ENCODE data around the gene KRT1.
"Not testable (repeated sequence)": the region's sequence is repeated elsewhere in the genome, so short reads cannot be mapped to it uniquely, and the experiment has no call there.

Gene KRT1

DNA sequence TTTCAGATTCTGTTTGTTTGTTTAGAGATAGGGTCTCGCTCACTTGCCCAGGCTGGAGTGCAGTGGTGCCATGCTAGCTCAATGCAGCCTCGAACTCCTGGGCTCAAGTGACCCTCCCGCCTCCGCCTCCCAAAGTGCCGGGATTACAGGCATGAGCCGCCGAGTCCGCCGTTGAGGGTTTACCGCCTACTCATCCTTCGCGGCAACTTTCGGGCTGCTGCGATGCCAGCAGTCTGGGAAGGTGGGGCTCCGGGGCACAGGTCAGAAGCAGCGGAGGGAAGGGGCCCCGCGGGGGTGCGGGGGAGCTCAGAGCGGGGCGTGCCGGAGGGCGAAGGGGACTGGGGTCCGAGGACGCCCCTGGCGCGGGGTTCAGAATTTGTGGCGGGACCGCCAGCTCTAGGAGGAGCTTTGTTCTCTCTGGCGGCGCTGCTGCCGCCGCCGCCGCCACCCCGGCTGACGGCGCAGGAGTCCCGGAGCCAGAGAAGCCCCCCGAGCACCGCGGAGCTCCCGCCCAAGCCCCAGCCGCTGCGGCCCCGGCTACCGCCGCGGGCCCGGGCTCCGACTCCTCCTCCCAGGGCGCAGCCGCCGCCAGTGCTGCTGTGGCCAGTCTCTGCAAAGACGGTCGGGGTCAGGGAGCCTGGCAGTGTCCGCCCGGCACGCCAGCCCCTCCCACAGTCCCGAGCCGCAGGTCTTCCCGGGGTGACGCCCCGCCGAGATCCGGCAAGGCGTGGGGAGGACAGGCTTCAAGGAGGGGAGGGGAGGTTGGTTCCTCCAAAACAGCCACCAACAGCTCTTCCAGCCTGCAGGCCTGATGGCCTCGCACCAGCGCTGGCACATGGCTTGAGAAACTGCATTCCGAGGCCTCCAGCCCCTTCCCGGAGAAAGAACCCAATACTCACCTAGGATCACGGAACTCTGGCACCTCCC lies 34.0 kb upstream of the KRT1 start:
- peaks cover 57% of the 10 kb centered on the region for H3K27me3 ChIP-seq (ENCODE audit: insufficient read depth, low read length)
- H3K4me3 ChIP-seq (ENCODE audit: low read length): peak overlapping the region; percentile 62; the same call in 1 of the 2 replicates
- H3K9ac ChIP-seq (ENCODE audit: low read depth, low read length): peak overlapping the region; percentile 58; the same call in 1 of the 2 replicates
- no peaks in the 10 kb centered on the region for H3K36me3 ChIP-seq (ENCODE audit: insufficient read depth, low read depth, low read length)
- no peaks in the 10 kb centered on the region for H3K9me3 ChIP-seq (ENCODE audit: insufficient read depth, low read depth, low read length)
- no peaks in the 10 kb centered on the region for H3K4me1 ChIP-seq (ENCODE audit: insufficient read depth, low read length)
- no peak overlapping the region for H3K27ac ChIP-seq (ENCODE audit: low read length)

DNA sequence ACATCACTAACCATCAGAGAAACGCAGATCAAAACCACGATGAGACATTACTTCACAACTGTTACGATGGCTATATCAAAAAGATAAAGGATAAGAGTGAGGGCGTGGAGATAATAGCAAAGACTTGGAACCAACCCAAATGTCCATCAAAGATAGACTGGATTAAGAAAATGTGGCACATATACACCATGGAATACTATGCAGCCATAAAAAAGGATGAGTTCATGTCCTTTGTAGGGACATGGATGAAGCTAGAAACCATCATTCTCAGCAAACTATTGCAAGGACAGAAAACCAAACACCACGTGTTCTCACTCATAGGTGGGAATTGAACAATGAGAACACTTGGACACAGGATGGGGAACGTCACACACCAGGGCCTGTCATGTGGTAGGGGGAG lies 31.9 kb upstream of the KRT1 start:
- H3K36me3 ChIP-seq (ENCODE audit: insufficient read depth, low read depth, low read length); H3K27ac ChIP-seq (ENCODE audit: low read length); H3K9ac ChIP-seq (ENCODE audit: low read depth, low read length); H3K9me3 ChIP-seq (ENCODE audit: insufficient read depth, low read depth, low read length); H3K4me1 ChIP-seq (ENCODE audit: insufficient read depth, low read length); H3K4me3 ChIP-seq (ENCODE audit: low read length): not testable (repeated sequence)
- peaks cover 46% of the 10 kb centered on the region for H3K27me3 ChIP-seq (ENCODE audit: insufficient read depth, low read length)

DNA sequence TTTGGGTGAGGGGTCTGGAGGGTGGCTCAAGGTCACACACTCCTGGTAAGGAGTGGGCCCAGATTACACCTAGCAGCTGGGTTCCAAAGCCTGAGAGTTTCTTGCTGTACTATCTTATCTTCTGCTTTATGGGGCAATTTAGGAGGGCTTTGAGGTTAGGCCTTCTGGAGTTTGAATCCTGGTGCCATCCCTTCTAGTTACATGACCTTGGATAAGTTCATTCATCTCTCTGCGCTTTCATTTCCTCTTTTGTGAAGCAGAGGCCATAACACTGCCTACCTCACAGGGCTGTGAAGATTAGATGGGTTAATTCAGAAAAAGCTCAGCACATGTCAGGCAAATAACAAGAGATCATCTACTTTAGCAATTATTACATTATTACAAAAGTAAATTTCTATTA lies 30.5 kb upstream of the KRT1 start:
- Histone ChIP-seq H3K4me1 (ENCODE audit: insufficient read depth, low read length) (no peaks in the 10 kb centered on the region), H3K4me3 (ENCODE audit: low read length) (no peak overlapping the region), H3K27me3 (ENCODE audit: insufficient read depth, low read length) (peaks cover 32% of the 10 kb centered on the region), H3K9ac (ENCODE audit: low read depth, low read length) (no peak overlapping the region), H3K9me3 (ENCODE audit: insufficient read depth, low read depth, low read length) (no peaks in the 10 kb centered on the region), H3K36me3 (ENCODE audit: insufficient read depth, low read depth, low read length) (no peaks in the 10 kb centered on the region), H3K27ac (ENCODE audit: low read length) (no peak overlapping the region)

DNA sequence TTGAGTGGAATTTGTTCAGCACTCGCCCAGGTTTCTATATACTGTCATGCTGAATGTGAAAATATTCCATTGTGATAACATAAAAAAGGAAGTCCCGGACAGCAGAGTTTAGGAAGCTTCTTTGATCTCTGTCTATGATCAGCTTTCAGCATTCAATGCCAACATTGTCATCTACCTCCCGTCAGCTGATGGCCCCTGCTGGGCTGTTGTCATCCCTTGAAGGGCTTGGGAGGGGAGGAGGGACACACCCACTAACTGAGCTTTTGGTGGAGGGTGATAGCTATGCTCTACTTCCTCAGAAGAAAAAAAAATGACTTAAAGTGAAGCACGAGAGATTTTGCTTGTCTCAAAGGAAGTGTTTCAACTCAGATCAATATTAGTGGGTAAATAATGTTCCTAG lies 27.8 kb upstream of the KRT1 start:
- H3K9me3 ChIP-seq (ENCODE audit: insufficient read depth, low read depth, low read length): no peaks in the 10 kb centered on the region
- H3K9ac ChIP-seq (ENCODE audit: low read depth, low read length): no peak overlapping the region

DNA sequence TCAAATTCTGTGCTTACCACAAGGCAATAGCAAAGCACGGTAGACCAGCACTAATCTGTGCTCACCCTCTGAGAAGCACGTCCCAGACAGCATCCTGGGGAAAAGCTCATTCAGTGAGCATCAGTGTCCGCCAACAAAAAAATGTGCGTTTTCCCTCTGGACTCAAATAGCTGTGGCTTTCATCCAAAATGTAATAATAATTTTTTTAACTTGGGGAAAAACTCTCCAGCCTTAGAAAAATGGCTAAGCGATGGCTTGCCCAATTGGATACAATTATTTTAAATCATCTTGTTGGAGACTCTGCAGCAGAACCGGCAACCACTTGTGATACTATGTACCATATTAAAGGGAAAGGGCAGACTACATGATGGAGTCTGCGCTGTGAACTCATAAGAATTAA lies 24.3 kb upstream of the KRT1 start:
- no peak overlapping the region for H3K4me3 ChIP-seq (ENCODE audit: low read length)
- no peaks in the 10 kb centered on the region for H3K4me1 ChIP-seq (ENCODE audit: insufficient read depth, low read length)
- no peak overlapping the region for H3K27ac ChIP-seq (ENCODE audit: low read length)
- no peak overlapping the region for H3K9ac ChIP-seq (ENCODE audit: low read depth, low read length)
- H3K36me3 ChIP-seq (ENCODE audit: insufficient read depth, low read depth, low read length): no peaks in the 10 kb centered on the region
- H3K9me3 ChIP-seq (ENCODE audit: insufficient read depth, low read depth, low read length): no peaks in the 10 kb centered on the region
- no peaks in the 10 kb centered on the region; the same call in 1 of the 2 replicates for H3K27me3 ChIP-seq (ENCODE audit: insufficient read depth, low read length)

More for the DNA sequence above, 27.8 kb upstream of the KRT1 start:
- Histone ChIP-seq H3K36me3 (ENCODE audit: insufficient read depth, low read depth, low read length) (no peaks in the 10 kb centered on the region), H3K4me1 (ENCODE audit: insufficient read depth, low read length) (no peaks in the 10 kb centered on the region), H3K27me3 (ENCODE audit: insufficient read depth, low read length) (peaks cover 5% of the 10 kb centered on the region), H3K4me3 (ENCODE audit: low read length) (no peak overlapping the region), H3K27ac (ENCODE audit: low read length) (no peak overlapping the region)

DNA sequence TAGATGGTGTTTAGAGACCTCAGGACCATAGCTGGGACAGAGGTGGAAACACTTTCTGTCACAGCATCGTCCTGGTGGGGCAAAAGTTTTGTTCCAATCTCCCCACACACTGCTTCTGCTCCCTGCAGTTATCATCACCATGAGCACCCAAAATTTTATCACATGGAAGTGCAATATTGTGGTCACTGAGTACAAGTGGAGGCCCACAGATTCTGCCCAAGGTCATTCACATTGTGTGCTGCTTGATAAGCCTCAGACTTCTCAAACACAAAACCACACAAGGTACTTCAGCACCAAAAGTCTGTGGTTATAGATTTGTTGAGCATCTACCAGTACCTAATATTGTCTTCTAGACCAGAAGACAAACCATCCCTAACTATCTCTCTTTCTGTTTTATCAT lies 23.7 kb upstream of the KRT1 start:
- Histone ChIP-seq H3K9me3 (ENCODE audit: insufficient read depth, low read depth, low read length) (no peaks in the 10 kb centered on the region), H3K27ac (ENCODE audit: low read length) (no peak overlapping the region), H3K27me3 (ENCODE audit: insufficient read depth, low read length) (no peaks in the 10 kb centered on the region; the same call in 1 of the 2 replicates), H3K4me3 (ENCODE audit: low read length) (no peak overlapping the region), H3K36me3 (ENCODE audit: insufficient read depth, low read depth, low read length) (no peaks in the 10 kb centered on the region), H3K9ac (ENCODE audit: low read depth, low read length) (no peak overlapping the region), H3K4me1 (ENCODE audit: insufficient read depth, low read length) (no peaks in the 10 kb centered on the region)

DNA sequence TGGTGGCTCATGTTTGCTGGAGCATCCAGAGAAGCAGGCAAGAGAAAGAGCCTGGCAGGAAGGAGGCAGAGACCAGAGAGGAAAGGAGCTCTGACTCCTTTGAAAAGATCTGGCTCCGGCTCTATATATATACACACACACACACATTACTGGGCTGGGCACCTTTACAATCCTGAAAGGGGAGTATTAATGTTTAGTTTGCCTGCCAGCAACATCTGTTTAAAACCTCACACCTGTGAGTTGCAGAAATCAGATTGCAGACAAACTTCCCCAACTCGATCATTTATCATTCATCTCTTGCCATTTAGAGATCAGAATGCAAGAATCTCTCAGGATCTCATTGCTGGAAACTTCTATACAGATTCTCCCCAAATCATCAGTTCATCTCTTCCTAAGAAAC lies 23.2 kb upstream of the KRT1 start, which contains the start of gene KRT77:
Gene KRT77 (minus strand): TSS at position 101 of the 400 bp plus-strand sequence. CDS start 90 bp downstream, at position 11.
- no peaks in the 10 kb centered on the region; the same call in 1 of the 2 replicates for H3K27me3 ChIP-seq (ENCODE audit: insufficient read depth, low read length)
- H3K4me3 ChIP-seq (ENCODE audit: low read length): no peak within 1 kb of the TSS
- H3K9ac ChIP-seq (ENCODE audit: low read depth, low read length): no peak within 1 kb of the TSS
- H3K9me3 ChIP-seq (ENCODE audit: insufficient read depth, low read depth, low read length): no peaks in the 10 kb centered on the region
- H3K27ac ChIP-seq (ENCODE audit: low read length): no peak within 1 kb of the TSS
- no peaks in the 10 kb centered on the region for H3K36me3 ChIP-seq (ENCODE audit: insufficient read depth, low read depth, low read length)
- no peaks in the 10 kb centered on the region for H3K4me1 ChIP-seq (ENCODE audit: insufficient read depth, low read length)

DNA sequence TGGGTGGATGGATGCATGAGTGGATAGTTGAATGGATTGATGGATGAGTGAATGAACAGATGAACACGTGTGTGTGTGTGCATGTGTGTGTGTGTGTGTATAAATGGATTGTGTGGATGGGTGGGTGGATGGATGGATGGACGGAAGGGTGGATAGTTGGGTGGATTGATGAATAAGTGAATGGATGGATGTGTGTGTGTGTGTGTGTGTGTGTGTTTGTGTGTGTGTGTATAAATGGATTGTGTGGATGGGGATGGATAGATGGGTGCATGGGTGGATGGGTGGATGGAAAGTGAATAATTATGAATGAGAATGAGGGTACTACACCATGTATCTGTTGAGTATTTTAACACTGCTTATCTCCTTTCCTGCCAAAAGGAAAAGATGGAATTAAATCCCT lies 22.1 kb upstream of the KRT1 start:
- no peak overlapping the region for H3K27ac ChIP-seq (ENCODE audit: low read length)
- H3K9me3 ChIP-seq (ENCODE audit: insufficient read depth, low read depth, low read length): no peaks in the 10 kb centered on the region
- H3K4me1 ChIP-seq (ENCODE audit: insufficient read depth, low read length): no peaks in the 10 kb centered on the region
- H3K36me3 ChIP-seq (ENCODE audit: insufficient read depth, low read depth, low read length): no peaks in the 10 kb centered on the region
- no peak overlapping the region for H3K4me3 ChIP-seq (ENCODE audit: low read length)
- no peak overlapping the region for H3K9ac ChIP-seq (ENCODE audit: low read depth, low read length)
- no peaks in the 10 kb centered on the region; the same call in 1 of the 2 replicates for H3K27me3 ChIP-seq (ENCODE audit: insufficient read depth, low read length)

DNA sequence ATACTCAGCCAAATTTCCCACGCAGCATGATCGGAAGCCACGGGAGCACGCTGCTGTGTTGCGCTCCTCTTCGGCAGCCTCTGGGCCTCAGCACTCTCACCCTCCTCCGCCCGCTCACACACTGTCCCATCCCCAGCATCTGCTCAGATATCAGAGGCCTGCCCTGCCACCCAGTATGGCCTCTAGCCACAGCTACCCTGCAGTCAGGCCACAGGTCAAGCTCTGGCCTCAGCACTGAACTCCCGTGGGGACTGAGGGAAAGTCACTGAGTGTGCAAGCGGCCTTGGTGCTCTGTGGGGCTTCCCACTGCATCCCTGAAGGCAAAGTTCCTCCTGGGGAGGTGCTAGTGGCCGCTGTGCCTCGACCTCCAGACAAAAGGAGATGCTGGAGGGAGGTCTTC lies 21.1 kb upstream of the KRT1 start:
- Histone ChIP-seq H3K9me3 (ENCODE audit: insufficient read depth, low read depth, low read length) (no peaks in the 10 kb centered on the region), H3K27me3 (ENCODE audit: insufficient read depth, low read length) (no peaks in the 10 kb centered on the region; the same call in 1 of the 2 replicates), H3K9ac (ENCODE audit: low read depth, low read length) (no peak overlapping the region)

DNA sequence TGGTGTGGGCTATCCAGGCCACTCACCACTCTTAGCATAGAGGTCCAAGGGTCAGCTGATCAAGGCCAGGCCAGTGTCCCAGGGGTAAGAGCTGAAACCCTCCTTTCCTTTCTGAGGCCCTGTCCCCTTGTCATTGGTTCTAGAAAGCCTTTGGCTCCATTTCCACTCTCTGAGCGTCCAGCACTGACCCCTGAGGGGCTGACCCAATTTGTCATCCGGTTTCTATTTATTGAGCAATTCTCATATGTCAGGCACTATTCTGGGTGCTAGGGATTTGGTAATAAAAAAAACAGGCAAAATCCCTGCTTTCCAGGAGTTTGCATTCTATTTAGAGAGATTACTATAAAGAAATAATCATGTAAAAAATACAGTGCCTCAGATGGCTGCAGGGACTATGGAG lies 19.8 kb upstream of the KRT1 start:
- Histone ChIP-seq H3K4me1 (ENCODE audit: insufficient read depth, low read length) (no peaks in the 10 kb centered on the region), H3K9ac (ENCODE audit: low read depth, low read length) (no peak overlapping the region), H3K27ac (ENCODE audit: low read length) (no peak overlapping the region), H3K27me3 (ENCODE audit: insufficient read depth, low read length) (no peaks in the 10 kb centered on the region; the same call in 1 of the 2 replicates), H3K36me3 (ENCODE audit: insufficient read depth, low read depth, low read length) (no peaks in the 10 kb centered on the region), H3K9me3 (ENCODE audit: insufficient read depth, low read depth, low read length) (no peaks in the 10 kb centered on the region), H3K4me3 (ENCODE audit: low read length) (no peak overlapping the region)

More for the DNA sequence above, 21.1 kb upstream of the KRT1 start:
- H3K4me1 ChIP-seq (ENCODE audit: insufficient read depth, low read length): no peaks in the 10 kb centered on the region
- no peak overlapping the region for H3K27ac ChIP-seq (ENCODE audit: low read length)
- H3K36me3 ChIP-seq (ENCODE audit: insufficient read depth, low read depth, low read length): no peaks in the 10 kb centered on the region
- no peak overlapping the region for H3K4me3 ChIP-seq (ENCODE audit: low read length)

DNA sequence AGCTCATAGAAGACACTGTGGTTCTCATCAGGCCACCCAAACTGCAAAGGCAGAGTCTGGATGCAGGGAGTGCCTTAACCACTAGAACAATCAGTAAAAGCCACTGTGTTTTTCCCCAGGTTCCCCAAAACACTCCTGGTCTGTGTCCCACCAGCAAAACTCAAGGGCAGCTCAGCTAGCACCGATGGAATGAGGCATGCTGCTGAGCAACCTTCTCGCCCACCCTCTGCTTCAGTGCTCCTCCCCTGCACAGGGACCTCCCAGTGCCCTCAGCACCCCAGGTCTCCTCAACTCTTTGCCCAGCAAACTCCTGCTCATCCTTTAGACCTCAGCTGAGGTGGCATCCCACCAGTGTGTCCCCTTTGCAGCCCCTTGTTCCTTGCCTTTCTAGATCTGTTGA lies 19.2 kb upstream of the KRT1 start:
- no peak overlapping the region for H3K27ac ChIP-seq (ENCODE audit: low read length)
- no peaks in the 10 kb centered on the region for H3K4me1 ChIP-seq (ENCODE audit: insufficient read depth, low read length)
- no peaks in the 10 kb centered on the region for H3K36me3 ChIP-seq (ENCODE audit: insufficient read depth, low read depth, low read length)
- no peak overlapping the region for H3K9ac ChIP-seq (ENCODE audit: low read depth, low read length)
- no peaks in the 10 kb centered on the region; the same call in 1 of the 2 replicates for H3K27me3 ChIP-seq (ENCODE audit: insufficient read depth, low read length)
- no peak overlapping the region for H3K4me3 ChIP-seq (ENCODE audit: low read length)
- no peaks in the 10 kb centered on the region for H3K9me3 ChIP-seq (ENCODE audit: insufficient read depth, low read depth, low read length)

Data from iPS-20b (cell line).